ENCODE data around the gene FBXO21.

- TF ChIP-seq CTCF (IDR thresholded peaks at IDR 0.05; ENCODE audit: low read length) (no peak), EZH2 (IDR thresholded peaks at IDR 0.05; ENCODE audit: borderline replicate concordance, low read length) (no peak)
Observed at GRCh38 chr12:117134721-117135120, 55.5 kb downstream of the FBXO21 start.
